HG03457 (cell line): ENCODE results near the gene ZNF805.
"Not testable (repeated sequence)": the region's sequence is repeated elsewhere in the genome, so short reads cannot be mapped to it uniquely, and the experiment has no call there.

Experiments used
- ATAC-seq: cut with Tn5 transposase; IDR thresholded peaks from one replicate; pipeline ENCODE4 v1.9.1; 2021; ENCODE audit warnings: moderate number of reproducible peaks; ENCODE audit not compliant: unreplicated experiment

The ZNF805 gene

GRCh38 chr19:57267291-57267690, 26.9 kb downstream of the ZNF805 start:
- ATAC-seq, result no peak

- no peak for ATAC-seq
These were observed 29.3 kb downstream of the ZNF805 start for GRCh38 chr19:57269515-57270250.

DNA sequence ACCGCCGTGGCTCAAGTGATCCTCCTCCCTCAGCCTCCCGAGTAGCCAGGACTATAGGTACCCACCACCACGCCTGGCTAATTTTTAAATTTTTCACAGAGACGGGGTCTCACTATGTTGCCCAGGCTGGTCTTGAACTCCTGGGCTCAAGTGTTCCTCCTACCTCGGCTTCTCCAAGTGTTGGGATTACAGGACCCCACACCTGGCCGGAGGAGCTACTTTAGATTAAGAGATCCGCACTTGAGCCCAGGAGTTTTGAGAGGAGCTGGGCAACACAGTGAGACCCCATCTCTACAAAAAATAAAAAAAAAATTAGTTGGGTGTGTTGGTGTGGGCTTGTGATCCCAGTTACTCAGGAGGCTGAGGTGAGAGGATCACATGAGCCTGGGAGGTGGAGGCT, 30.8 kb downstream of the ZNF805 start:
- ATAC-seq, result no peak

- no peak for ATAC-seq
These were observed 32.6 kb downstream of the ZNF805 start for GRCh38 chr19:57273014-57273413.

- no peak for ATAC-seq
These were observed 36.0 kb downstream of the ZNF805 start for GRCh38 chr19:57276430-57276829.

GRCh38 chr19:57278481-57278880, 38.0 kb downstream of the ZNF805 start:
- ATAC-seq, result not testable (repeated sequence)

GRCh38 chr19:57279418-57280164, 39.2 kb downstream of the ZNF805 start:
- peak; percentile 60 for ATAC-seq

DNA sequence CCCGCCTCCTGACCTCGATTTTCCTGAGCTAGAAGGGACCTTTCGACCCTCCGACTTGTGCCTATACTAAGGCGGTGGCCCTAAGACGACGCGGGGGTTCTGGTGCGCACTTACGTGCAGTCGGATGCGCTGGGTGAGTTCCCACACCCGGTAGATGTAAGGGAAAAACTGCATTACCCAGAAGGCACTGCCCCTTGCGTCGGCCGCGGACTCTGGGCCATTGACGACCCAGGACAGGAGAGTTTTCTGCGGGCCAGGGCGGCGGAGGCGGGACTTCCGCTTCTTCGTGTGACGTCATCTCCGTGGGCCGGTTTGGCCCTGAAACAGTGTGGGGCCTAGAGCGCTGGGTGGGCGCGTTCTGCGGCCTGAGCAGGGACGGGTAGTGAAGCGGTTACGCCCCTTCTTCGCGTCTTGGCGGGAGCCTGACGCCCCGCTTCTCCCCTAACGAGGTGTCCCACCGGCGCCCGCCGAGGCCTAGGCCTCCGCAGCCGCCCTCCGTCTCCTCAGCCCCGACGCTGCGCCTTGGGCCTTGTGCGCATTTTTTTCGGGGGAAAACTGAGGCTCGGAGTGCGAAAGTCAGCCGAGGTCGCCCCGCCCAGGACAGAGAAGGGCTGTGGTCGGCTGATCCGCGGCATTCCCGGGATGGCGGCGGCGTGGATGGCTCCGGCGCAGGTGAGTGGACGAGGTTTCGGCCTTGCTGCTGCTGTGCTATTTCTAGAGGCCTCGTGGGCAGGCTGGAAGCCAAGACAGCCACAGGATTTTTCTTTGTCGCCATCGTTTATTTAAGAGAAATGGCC, 39.9 kb downstream of the ZNF805 start, which contains the start of gene ZNF460:
Gene ZNF460 (plus strand): TSS at position 321 of the 797 bp plus-strand sequence. CDS start 322 bp downstream, at position 643.
- ATAC-seq, result peak; percentile 56

GRCh38 chr19:57280962-57281400, 40.5 kb downstream of the ZNF805 start:
- ATAC-seq, result no peak

- no peak for ATAC-seq
These were observed 41.7 kb downstream of the ZNF805 start for GRCh38 chr19:57282011-57282643.

GRCh38 chr19:57288373-57288772, 47.9 kb downstream of the ZNF805 start:
- no peak for ATAC-seq

GRCh38 chr19:57290970-57291369, 50.5 kb downstream of the ZNF805 start:
- no peak for ATAC-seq

GRCh38 chr19:57292547-57292946, 52.1 kb downstream of the ZNF805 start:
- ATAC-seq, result no peak

DNA sequence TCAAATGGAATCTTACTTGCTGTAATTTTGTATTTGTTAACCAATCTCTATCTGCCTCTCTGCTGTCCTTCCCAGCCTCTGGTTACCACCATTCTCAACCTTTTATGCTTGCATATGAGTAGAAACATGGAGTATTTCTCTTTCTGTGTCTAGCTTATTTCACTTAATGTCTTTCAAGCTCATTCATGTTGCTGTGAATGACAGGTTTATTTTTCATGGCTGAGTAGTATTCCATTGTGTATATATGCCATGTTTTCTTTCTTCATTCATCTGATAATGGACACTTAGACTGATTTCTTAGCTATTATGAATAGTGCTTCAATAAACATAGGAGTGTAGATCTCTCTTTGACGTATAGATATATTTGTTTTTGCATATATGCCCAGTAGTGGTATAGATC, 53.3 kb downstream of the ZNF805 start:
- no peak for ATAC-seq

GRCh38 chr19:57302020-57302465, 61.6 kb downstream of the ZNF805 start:
- ATAC-seq, result no peak

DNA sequence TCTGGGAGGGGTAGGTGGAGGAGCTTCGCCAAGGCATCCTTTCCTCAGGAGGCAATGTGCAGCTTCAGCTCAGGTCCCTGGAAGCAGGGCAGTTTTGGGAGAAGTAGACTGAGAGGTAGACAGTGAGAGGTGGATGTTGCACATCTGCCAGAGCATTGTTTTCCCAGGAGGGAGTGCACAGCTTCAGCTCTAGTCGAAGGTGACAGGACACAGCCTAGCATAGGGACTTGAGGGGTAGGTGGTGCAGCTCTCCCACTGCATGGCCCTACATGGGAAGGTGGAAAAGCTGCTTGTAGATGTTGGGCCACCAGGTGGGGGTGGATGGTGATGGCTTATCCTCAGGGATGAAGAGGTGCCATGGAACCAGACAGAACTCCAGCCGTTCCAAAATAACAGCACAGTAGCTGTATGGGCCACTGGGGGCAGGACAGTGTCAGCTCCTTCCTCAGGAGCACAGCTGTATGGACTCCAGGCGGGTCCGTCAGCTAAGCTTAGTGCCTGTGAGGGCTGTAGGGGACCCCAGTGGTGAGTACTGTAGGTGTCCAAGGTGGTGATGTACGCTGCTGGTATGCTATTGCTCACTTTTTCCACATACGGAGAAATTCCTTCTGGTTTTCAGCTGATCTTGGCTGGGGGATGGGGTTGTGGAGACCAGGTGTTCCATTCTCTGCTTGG, 62.4 kb downstream of the ZNF805 start:
- no peak for ATAC-seq
